Lower lobe of right lung (tissue), 2 donors: ENCODE results near the gene TECRL. TPM values are rescaled to one million over a fixed set of nuclear protein-coding genes. Genes with fewer than 3 reads are reported as not detected.

Experiments used
- ATAC-seq, 2 donors: fragments of 200-7000 bp; cut with Tn5 transposase; one replicate each; pipeline ENCODE4 v1.9.1; 2020 to 2022; ENCODE audit warnings: mild to moderate bottlenecking in 2 of 2, moderate library complexity in 2 of 2
- DNase-seq: peaks from one replicate; pipeline ENCODE4 v3.0.0-alpha.2; 2020
- H3K27ac ChIP-seq: fragments of 200-600 bp; one replicate; pipeline ENCODE4 v1.8.0; 2022
- H3K27me3 ChIP-seq: fragments of 200-600 bp; one replicate; pipeline ENCODE4 v1.8.0; 2022; ENCODE audit warnings: low read depth
- H3K36me3 ChIP-seq: fragments of 200-600 bp; one replicate; pipeline ENCODE4 v1.8.0; 2022; ENCODE audit warnings: mild to moderate bottlenecking
- H3K4me1 ChIP-seq: fragments of 200-600 bp; one replicate; pipeline ENCODE4 v1.8.0; 2022
- H3K4me3 ChIP-seq: fragments of 200-600 bp; one replicate; pipeline ENCODE4 v1.8.0; 2022; ENCODE audit warnings: mild to moderate bottlenecking
- H3K9me3 ChIP-seq: fragments of 200-600 bp; one replicate; pipeline ENCODE4 v1.8.0; 2022
- intact Hi-C: fragments of 100-400 bp; cut with DNase I; formaldehyde crosslinking; loops from one replicate; pipeline ENCODE4 v1.11.0; 2022
- long read RNA-seq: library from polyadenylated mRNA; unstranded; transcript quantifications from one replicate; pipeline ENCODE4 v2.0.0, GENCODE V29; 2021
- total RNA-seq: library from RNA; stranded (reverse); fragmentation: NEBNext Ultra II Directional; extraction: Animal tissue kit (Norgen Biotek cat#: 25700); gene quantifications from one replicate; pipeline ENCODE4 v1.2.1, GENCODE V29; 2021
- TF ChIP-seq, protein P1 (sequence below): fragments of 200-600 bp; IDR thresholded peaks from one replicate; pipeline ENCODE4 v1.8.0; 2022; ENCODE audit warnings: antibody characterized with exemption, mild to moderate bottlenecking
- donor health status: DM: no; HTN: yes; CAD: no; lungs with severe emphysema.

Gene TECRL, protein sequence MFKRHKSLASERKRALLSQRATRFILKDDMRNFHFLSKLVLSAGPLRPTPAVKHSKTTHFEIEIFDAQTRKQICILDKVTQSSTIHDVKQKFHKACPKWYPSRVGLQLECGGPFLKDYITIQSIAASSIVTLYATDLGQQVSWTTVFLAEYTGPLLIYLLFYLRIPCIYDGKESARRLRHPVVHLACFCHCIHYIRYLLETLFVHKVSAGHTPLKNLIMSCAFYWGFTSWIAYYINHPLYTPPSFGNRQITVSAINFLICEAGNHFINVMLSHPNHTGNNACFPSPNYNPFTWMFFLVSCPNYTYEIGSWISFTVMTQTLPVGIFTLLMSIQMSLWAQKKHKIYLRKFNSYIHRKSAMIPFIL
- total RNA-seq: not detected
- long read RNA-seq: 0 reads

- Histone ChIP-seq H3K27ac (no peak within 1 kb of the TSS), H3K4me3 (no peak within 1 kb of the TSS), H3K27me3 (no peaks in the 10 kb centered on the region), H3K9me3 (no peaks in the 10 kb centered on the region), H3K36me3 (no peaks in the 10 kb centered on the region), H3K4me1 (no peaks in the 10 kb centered on the region)
- no peak for DNase-seq
- TF ChIP-seq, protein P1, sequence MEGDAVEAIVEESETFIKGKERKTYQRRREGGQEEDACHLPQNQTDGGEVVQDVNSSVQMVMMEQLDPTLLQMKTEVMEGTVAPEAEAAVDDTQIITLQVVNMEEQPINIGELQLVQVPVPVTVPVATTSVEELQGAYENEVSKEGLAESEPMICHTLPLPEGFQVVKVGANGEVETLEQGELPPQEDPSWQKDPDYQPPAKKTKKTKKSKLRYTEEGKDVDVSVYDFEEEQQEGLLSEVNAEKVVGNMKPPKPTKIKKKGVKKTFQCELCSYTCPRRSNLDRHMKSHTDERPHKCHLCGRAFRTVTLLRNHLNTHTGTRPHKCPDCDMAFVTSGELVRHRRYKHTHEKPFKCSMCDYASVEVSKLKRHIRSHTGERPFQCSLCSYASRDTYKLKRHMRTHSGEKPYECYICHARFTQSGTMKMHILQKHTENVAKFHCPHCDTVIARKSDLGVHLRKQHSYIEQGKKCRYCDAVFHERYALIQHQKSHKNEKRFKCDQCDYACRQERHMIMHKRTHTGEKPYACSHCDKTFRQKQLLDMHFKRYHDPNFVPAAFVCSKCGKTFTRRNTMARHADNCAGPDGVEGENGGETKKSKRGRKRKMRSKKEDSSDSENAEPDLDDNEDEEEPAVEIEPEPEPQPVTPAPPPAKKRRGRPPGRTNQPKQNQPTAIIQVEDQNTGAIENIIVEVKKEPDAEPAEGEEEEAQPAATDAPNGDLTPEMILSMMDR: no peak
- intact Hi-C loops: no loop called here
- no peak for ATAC-seq
These were observed at the start of gene TECRL for GRCh38 chr4:64409300-64409699. TSS of gene TECRL (minus strand) at chr4:64409450. CDS start at chr4:64409351, 99 bp downstream.

DNA sequence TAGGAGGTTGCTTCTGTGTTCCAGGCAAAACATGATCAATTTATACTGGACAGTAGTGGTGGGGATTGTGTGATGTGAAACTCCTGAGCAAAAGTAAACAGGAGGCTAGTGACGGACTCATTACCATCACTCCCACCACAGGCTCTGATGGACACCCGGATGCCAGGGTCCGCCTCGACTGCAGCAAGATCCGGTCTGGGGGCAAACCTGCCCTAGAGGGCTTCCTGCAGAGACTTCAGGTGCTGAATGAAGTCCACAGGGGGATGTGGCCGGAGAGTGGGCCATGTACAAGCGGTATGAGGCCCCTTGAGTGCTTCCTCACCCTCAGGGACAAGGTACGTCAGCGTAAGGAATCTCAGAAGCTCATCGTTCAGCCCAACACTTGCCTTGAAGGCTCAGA is 23.4 kb upstream of the TECRL start:
- ATAC-seq: peak in 1 of 2 donors; percentile 21
- Histone ChIP-seq H3K27me3 (no peaks in the 10 kb centered on the region), H3K36me3 (no peaks in the 10 kb centered on the region), H3K4me1 (no peaks in the 10 kb centered on the region), H3K4me3 (no peak overlapping the region), H3K27ac (no peak overlapping the region), H3K9me3 (no peaks in the 10 kb centered on the region)
- no peak for DNase-seq
- intact Hi-C loops: no loop called here
- TF ChIP-seq, protein P1: no peak

GRCh38 chr4:64430933-64431332 is 21.7 kb upstream of the TECRL start:
- no peak for DNase-seq
- TF ChIP-seq, protein P1: no peak
- H3K9me3 ChIP-seq: no peaks in the 10 kb centered on the region
- peak in 1 of 2 donors; percentile 29 for ATAC-seq
- no peaks in the 10 kb centered on the region for H3K27me3 ChIP-seq
- intact Hi-C loops: no loop called here
- H3K27ac ChIP-seq: no peak overlapping the region
- H3K4me1 ChIP-seq: no peaks in the 10 kb centered on the region
- no peak overlapping the region for H3K4me3 ChIP-seq
- H3K36me3 ChIP-seq: no peaks in the 10 kb centered on the region

DNA sequence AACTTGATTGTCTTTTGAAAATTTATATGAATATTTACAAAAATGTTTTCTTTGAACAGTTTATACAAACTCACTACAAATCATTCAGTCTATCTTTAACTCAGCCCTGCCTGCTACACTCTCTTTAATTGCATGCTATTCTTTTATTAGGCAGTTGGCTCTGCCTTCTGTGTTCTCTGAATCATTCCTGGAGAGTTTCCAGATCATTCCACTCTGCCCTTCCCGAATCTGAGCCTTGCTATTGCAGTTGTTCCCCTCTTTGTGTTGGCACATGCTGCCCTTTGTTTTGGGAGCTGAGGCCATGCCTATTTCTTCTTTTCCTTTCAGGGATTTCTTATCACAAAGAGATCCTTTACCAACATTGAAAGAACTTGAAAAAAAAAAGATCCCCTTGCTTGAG is 8.7 kb upstream of the TECRL start:
- H3K27ac ChIP-seq: no peak overlapping the region
- H3K9me3 ChIP-seq: no peaks in the 10 kb centered on the region
- H3K4me1 ChIP-seq: no peaks in the 10 kb centered on the region
- intact Hi-C loops: no loop called here
- H3K27me3 ChIP-seq: no peaks in the 10 kb centered on the region
- H3K36me3 ChIP-seq: no peaks in the 10 kb centered on the region
- TF ChIP-seq, protein P1: no peak
- no peak overlapping the region for H3K4me3 ChIP-seq
- DNase-seq: no peak
- ATAC-seq: no peak

DNA sequence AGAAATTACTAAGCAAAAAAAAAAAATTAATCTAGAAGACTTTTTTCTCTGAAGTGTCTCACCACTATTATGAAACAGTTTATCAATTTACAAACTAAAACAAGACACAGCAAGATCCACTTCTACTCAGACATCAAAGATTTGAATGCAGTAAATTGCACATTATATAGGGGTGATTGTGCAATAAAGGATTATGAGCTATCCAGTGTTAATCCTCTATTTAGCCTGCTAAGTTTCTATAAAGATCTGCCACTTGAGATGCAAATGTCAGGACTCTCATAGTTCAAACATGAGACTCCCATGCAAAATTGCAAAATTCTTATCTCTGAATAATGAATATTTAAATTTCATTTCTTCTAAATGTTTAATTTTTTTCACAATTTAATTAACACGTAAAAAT is 2.2 kb downstream of the TECRL start:
- no peak overlapping the region for H3K4me3 ChIP-seq
- DNase-seq (no peak), ATAC-seq (no peak)
- no peaks in the 10 kb centered on the region for H3K9me3 ChIP-seq
- intact Hi-C loops: no loop called here
- H3K27ac ChIP-seq: no peak overlapping the region
- no peaks in the 10 kb centered on the region for H3K4me1 ChIP-seq
- no peaks in the 10 kb centered on the region for H3K27me3 ChIP-seq
- TF ChIP-seq, protein P1: no peak
- H3K36me3 ChIP-seq: no peaks in the 10 kb centered on the region
